Neural cell (in vitro differentiated cells): ENCODE data around the gene FSD1L. TPM values are rescaled to one million over a fixed set of nuclear protein-coding genes. Genes with fewer than 3 reads are reported as not detected.
A peak's percentile ranks its signal among the peaks of the same experiment; 100 is the strongest.

ENCODE experiments used
- H2AFZ ChIP-seq: fragments of 200-600, 300-800 bp; sonication (generic), shearing (Covaris generic); 2 replicates; pipeline ENCODE4 v1.6.0; 2014; ENCODE audit warnings: low read depth, mild to moderate bottlenecking, antibody characterized with exemption, low read length, moderate library complexity
- H3F3A ChIP-seq: fragments of 200-600 bp; shearing (Covaris generic); 2 replicates; pipeline ENCODE4 v1.6.1; 2016; ENCODE audit warnings: mild to moderate bottlenecking, moderate library complexity, mixed read lengths, antibody characterized with exemption, low read length; ENCODE audit not compliant: insufficient read depth, poor library complexity, severe bottlenecking
- H3K27ac ChIP-seq: fragments of 200-600, 300-800 bp; sonication (generic), shearing (Covaris generic); 2 replicates; pipeline ENCODE4 v1.5.1; 2014; ENCODE audit warnings: mild to moderate bottlenecking, low read length, moderate library complexity
- H3K27me3 ChIP-seq: fragments of 300-800, 200-600 bp; sonication (generic), shearing (Covaris generic); 2 replicates; pipeline ENCODE4 v1.6.0; 2014; ENCODE audit warnings: mild to moderate bottlenecking, low read depth, low read length, moderate library complexity; ENCODE audit not compliant: insufficient read depth
- H3K36me3 ChIP-seq: fragments of 300-800, 200-600 bp; sonication (generic), shearing (Covaris generic); 2 replicates; pipeline ENCODE4 v1.5.1; 2014; ENCODE audit warnings: mild to moderate bottlenecking, antibody characterized with exemption, low read length, moderate library complexity; ENCODE audit not compliant: insufficient read depth
- H3K4me2 ChIP-seq: fragments of 300-800, 200-600 bp; sonication (generic), shearing (Covaris generic); 2 replicates; pipeline ENCODE4 v1.6.0; 2014; ENCODE audit warnings: mild to moderate bottlenecking, low read length
- H3K4me3 ChIP-seq: fragments of 300-800, 200-600 bp; sonication (generic), shearing (Covaris generic); 2 replicates; pipeline ENCODE4 v1.5.1; 2014; ENCODE audit warnings: mild to moderate bottlenecking, low read length, moderate library complexity
- H3K79me2 ChIP-seq: fragments of 200-600 bp; shearing (Covaris generic); replicated peaks from 2 replicates; pipeline ENCODE4 v1.6.0; 2014; ENCODE audit warnings: mild to moderate bottlenecking, low read length, moderate library complexity; ENCODE audit not compliant: insufficient read depth
- H3K9ac ChIP-seq: fragments of 300-800, 200-600 bp; sonication (generic), shearing (Covaris generic); 2 replicates; pipeline ENCODE4 v1.6.1; 2016; ENCODE audit warnings: mild to moderate bottlenecking, low read length, mixed read lengths
- H3K9me2 ChIP-seq: fragments of 200-600 bp; shearing (Covaris generic); 2 replicates; pipeline ENCODE4 v1.6.1; 2016; ENCODE audit warnings: mild to moderate bottlenecking, low read length, mixed read lengths; ENCODE audit not compliant: insufficient read depth
- H3K9me3 ChIP-seq: fragments of 200-600, 300-800 bp; sonication (generic), shearing (Covaris generic); 2 replicates; pipeline ENCODE4 v1.6.1; 2016; ENCODE audit warnings: mild to moderate bottlenecking, mixed run types, low read length, moderate library complexity, mixed read lengths
- H4K20me1 ChIP-seq: fragments of 200-600 bp; shearing (Covaris generic); 2 replicates; pipeline ENCODE4 v1.6.1; 2016; ENCODE audit warnings: mild to moderate bottlenecking, mixed run types; ENCODE audit not compliant: insufficient read depth
- CTCF ChIP-seq: fragments of 450-650 bp; IDR thresholded peaks from 2 replicates; pipeline ENCODE4 v1.5.1; 2014; ENCODE audit warnings: antibody characterized with exemption, mild to moderate bottlenecking, moderate library complexity; ENCODE audit not compliant: poor library complexity, severe bottlenecking
- EP300 ChIP-seq: fragments of 450-650 bp; conservative IDR thresholded peaks from 2 replicates; pipeline ENCODE4 v1.6.1; 2014; ENCODE audit warnings: antibody characterized with exemption, mild to moderate bottlenecking, moderate library complexity; ENCODE audit not compliant: poor library complexity, severe bottlenecking
- EZH2 ChIP-seq: fragments of 200-600, 300-800 bp; shearing (Covaris generic), sonication (generic); IDR thresholded peaks from 2 replicates; pipeline ENCODE4 v1.6.1; 2014; ENCODE audit warnings: antibody characterized with exemption, low read length, borderline replicate concordance, mild to moderate bottlenecking; ENCODE audit not compliant: insufficient read depth, poor library complexity, severe bottlenecking
- MXI1 ChIP-seq: fragments of 450-650 bp; conservative IDR thresholded peaks from 2 replicates; pipeline ENCODE4 v1.6.1; 2014; ENCODE audit warnings: antibody characterized with exemption, mild to moderate bottlenecking; ENCODE audit not compliant: poor library complexity, severe bottlenecking
- POLR2AphosphoS5 ChIP-seq: IDR thresholded peaks from 2 replicates; pipeline ENCODE4 v1.6.1; 2012
- RAD21 ChIP-seq: fragments of 450-650 bp; conservative IDR thresholded peaks from 2 replicates; pipeline ENCODE4 v1.6.1; 2014; ENCODE audit warnings: antibody characterized with exemption, mild to moderate bottlenecking, moderate library complexity
- REST ChIP-seq: IDR thresholded peaks from 2 replicates; pipeline ENCODE4 v1.6.1; 2012; ENCODE audit warnings: borderline replicate concordance
- SMC3 ChIP-seq: fragments of 450-650 bp; conservative IDR thresholded peaks from 2 replicates; pipeline ENCODE4 v1.6.1; 2014; ENCODE audit warnings: antibody characterized with exemption, mild to moderate bottlenecking, moderate library complexity; ENCODE audit not compliant: poor library complexity
- TAF1 ChIP-seq: IDR thresholded peaks from 2 replicates; pipeline ENCODE4 v1.6.1; 2012; ENCODE audit warnings: low read depth
- polyA plus RNA-seq: library from polyadenylated mRNA; depleted of rRNA; stranded (reverse); fragments of >200 nt; gene quantifications from 2 replicates; pipeline ENCODE4 v1.2.3, GENCODE V29; 2014

Gene FSD1L
- polyA plus RNA-seq, 1 donor from 2014 or later = 42.8 TPM

GRCh38 chr9:105421154-105421553 lies 26.7 kb upstream of the FSD1L start (continued):
- TF ChIP-seq CTCF (no peak), TAF1 (no peak)

- H3K9me3 ChIP-seq = no peaks in the 10 kb centered on the region
- H3K79me2 ChIP-seq = no peaks in the 10 kb centered on the region
- no peaks in the 10 kb centered on the region for H3K27me3 ChIP-seq
- no peaks in the 10 kb centered on the region for H3K36me3 ChIP-seq
- H3K9me2 ChIP-seq = no peaks in the 10 kb centered on the region
- H4K20me1 ChIP-seq = no peaks in the 10 kb centered on the region
- no peak overlapping the region for H3K4me3 ChIP-seq
- H3K4me2 ChIP-seq = no peak overlapping the region
- H2AFZ ChIP-seq = no peak overlapping the region
- H3K27ac ChIP-seq = no peak overlapping the region
- H3K9ac ChIP-seq = no peak overlapping the region
- TF ChIP-seq SMC3 (no peak), RAD21 (no peak), MXI1 (no peak), CTCF (no peak), EZH2 (no peak), REST (no peak), POLR2AphosphoS5 (no peak), TAF1 (no peak)
- H3F3A ChIP-seq = no peaks in the 10 kb centered on the region
These were observed 26.0 kb upstream of the FSD1L start for GRCh38 chr9:105421864-105422263.

GRCh38 chr9:105425816-105426433 lies 21.9 kb upstream of the FSD1L start:
- Histone ChIP-seq H4K20me1 (no peaks in the 10 kb centered on the region), H3K9me2 (no peaks in the 10 kb centered on the region), H3K9ac (no peak overlapping the region), H3K36me3 (no peaks in the 10 kb centered on the region), H3K27ac (no peak overlapping the region), H3K9me3 (no peaks in the 10 kb centered on the region), H3K27me3 (no peaks in the 10 kb centered on the region), H2AFZ (no peak overlapping the region), H3K79me2 (no peaks in the 10 kb centered on the region), H3K4me2 (no peak overlapping the region), H3K4me3 (no peak overlapping the region), H3F3A (no peaks in the 10 kb centered on the region)
- TF ChIP-seq EZH2 (no peak), CTCF (peak; percentile 61), REST (no peak), SMC3 (peak; percentile 56), POLR2AphosphoS5 (no peak), TAF1 (no peak), EP300 (no peak), RAD21 (peak; percentile 58), MXI1 (no peak)
